MG63 (cell line): ENCODE measurements around the gene USH1G. TPM values are rescaled to one million over a fixed set of nuclear protein-coding genes. Genes with fewer than 3 reads are reported as not detected.
"Not testable (repeated sequence)": the region's sequence is repeated elsewhere in the genome, so short reads cannot be mapped to it uniquely, and the experiment has no call there.

Experiments
- DNase-seq: peaks from one replicate; pipeline ENCODE4 v3.0.0-alpha.2; 2020
- H3K27me3 ChIP-seq: fragments of 250-450 bp; sonication (Bioruptor Pico); 2 replicates; pipeline ENCODE4 v1.5.1; 2020; ENCODE audit warnings: mild to moderate bottlenecking, moderate library complexity
- H3K36me3 ChIP-seq: fragments of 250-450 bp; sonication (Bioruptor Pico); 2 replicates; pipeline ENCODE4 v1.5.1; 2020; ENCODE audit warnings: mild to moderate bottlenecking, moderate library complexity
- H3K4me3 ChIP-seq: fragments of 250-450 bp; sonication (Bioruptor Pico); 2 replicates; pipeline ENCODE4 v1.5.1; 2020; ENCODE audit warnings: mild to moderate bottlenecking, moderate library complexity
- H3K9me3 ChIP-seq: fragments of 250-450 bp; sonication (Bioruptor Pico); 2 replicates; pipeline ENCODE4 v1.5.1; 2020; ENCODE audit warnings: mild to moderate bottlenecking, moderate library complexity
- total RNA-seq: library from RNA; depleted of rRNA; stranded (reverse); fragments of >200 nt; shearing (Covaris generic); gene quantifications from 2 replicates; pipeline ENCODE4 v1.2.3, GENCODE V29; 2014; ENCODE audit warnings: low replicate concordance; rRNA removed

USH1G gene
- total RNA-seq: not detected in 2 replicates

DNA sequence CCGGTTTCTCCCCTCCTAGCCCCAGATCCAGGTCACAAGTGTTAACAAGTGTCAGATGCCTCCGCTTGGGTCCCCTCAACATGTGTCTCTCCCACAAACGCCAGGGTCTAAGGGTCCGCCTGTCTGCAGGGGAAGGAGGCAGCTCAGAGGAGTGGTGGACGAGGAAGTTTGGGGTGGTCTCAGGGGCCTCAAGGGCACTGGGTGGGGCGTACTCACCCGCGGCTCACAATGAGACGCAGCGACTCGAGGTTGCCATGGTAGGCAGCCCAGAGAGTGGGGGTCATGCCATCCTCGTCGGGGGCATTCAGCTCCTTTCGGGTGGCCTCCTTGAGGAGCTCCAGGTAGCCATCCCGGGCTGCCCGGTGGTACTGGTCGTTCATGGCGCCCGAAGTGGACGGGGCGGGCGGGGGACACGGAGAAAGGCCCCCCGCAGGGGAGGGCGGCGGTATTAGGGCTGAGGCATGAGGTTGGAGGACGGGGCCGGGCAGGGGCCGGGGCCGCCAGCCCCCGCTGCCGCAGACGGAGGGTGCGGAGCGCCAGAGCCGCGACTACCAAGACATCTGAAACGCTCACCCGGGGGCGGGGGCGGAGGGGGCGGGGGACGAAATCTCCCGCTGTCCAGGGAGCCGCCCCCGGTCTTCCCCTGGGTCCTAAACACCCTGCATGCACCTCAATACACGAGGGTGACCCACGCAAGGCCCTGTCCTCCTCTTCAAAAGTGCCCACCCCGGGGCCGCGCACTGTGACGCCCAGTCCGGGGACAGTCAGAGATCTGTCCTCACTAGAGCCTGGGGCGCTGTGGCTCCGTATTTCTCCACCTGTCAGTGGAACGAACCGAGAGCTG, at the start of gene USH1G:
Gene USH1G (minus strand): TSS at position 562 of the 844 bp plus-strand sequence. CDS start 182 bp downstream, at position 380.
- Histone ChIP-seq H3K9me3 (no peaks in the 10 kb centered on the region), H3K4me3 (peak within 1 kb of the TSS; percentile 36), H3K36me3 (no peaks in the 10 kb centered on the region), H3K27me3 (peaks cover 44% of the 10 kb centered on the region)
- DNase-seq: no peak

DNA sequence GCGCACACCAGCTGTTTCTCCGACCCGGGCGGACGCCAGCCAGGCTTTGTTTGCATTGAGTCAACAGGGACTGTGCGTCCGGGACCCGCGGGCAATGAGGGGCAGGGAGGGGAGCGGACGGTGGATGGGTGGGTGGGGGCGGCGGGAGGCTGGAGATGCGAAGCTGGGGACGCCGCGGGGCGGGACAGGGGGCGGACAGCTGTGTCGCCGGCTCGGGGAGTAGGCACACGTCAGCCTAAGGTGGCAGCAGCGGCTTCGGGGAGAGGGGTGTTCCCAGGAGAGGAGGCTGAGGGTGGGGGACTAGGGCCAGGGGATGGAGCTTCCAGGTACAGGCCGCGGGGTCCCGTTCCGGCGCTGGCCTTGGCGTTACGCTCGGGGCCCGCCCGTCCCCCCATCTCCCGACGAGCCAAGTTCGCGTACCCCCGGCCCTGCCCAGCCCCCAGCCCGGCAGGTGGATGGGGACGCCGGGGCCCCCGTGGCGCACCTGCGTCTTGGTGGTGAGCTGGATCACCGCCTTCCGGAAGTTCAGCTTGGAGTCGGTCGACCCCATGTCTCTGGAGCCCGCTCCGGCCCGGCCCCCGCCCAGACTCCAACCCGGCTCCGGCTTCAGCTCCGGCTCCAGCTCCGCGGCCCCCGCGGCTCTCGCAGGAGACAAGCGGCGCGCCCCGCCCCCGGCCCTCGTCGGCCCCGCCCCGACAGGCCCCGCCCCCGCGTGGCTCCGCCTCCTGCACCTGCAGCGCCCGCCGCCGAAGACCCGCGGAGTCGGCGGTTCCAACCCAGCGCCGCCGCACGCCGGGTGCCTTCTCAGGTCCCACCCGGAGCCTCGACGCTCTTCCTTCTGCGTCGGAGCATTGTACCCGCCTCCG, 49.3 kb upstream of the USH1G start, which contains the start of gene HID1:
Gene HID1 (minus strand): TSS at position 653 of the 866 bp plus-strand sequence. CDS start 103 bp downstream, at position 550.
- DNase-seq: no peak

GRCh38 chr17:74971842-74972106, 48.7 kb upstream of the USH1G start:
- Histone ChIP-seq H3K9me3 (no peaks in the 10 kb centered on the region), H3K27me3 (peaks cover 19% of the 10 kb centered on the region), H3K4me3 (no peak overlapping the region), H3K36me3 (no peaks in the 10 kb centered on the region)
- no peak for DNase-seq

More for the DNA sequence above, 49.3 kb upstream of the USH1G start, which contains the start of gene HID1:
- no peaks in the 10 kb centered on the region for H3K36me3 ChIP-seq
- H3K27me3 ChIP-seq: peaks cover 19% of the 10 kb centered on the region
- peak within 1 kb of the TSS; percentile 23; the same call in 1 of the 2 replicates for H3K4me3 ChIP-seq
- H3K9me3 ChIP-seq: no peaks in the 10 kb centered on the region

DNA sequence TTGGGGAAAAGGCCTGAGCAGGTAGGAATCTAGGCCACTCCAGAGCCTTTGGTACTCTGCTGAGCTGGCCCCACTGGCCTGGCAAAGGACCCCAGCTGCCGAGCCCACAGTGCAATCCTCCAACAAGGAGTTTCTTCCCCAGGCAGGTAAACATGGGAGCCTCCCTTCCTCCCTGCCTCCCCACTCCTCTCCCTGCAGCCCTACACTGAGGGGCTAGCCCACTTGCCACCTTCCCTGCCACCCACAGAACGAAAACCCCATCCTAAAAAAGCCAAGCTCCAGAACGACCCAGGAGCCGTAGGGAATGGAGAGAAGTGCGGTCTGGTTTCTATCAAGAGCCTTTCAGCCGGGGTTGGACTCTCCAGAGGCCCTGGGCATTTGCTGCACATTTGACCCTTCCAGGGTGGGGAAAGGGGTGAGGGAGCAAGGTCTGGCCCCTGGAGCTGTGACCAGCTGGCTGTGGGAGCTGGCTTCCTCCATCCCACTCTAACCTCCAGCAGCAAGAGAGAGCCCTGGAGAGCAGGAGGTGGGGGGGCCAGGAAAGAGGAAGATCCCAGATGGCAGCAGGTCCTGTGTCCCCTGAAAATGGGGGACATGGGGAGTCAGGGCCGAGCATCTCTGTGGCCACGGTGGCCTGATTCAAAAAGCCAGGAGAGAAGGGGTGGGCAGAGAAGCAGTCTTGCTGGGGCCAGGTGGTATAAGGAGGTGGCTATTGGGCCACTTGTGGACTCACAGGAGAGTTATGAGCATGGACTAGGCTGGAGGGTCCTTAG, 48.2 kb upstream of the USH1G start:
- no peaks in the 10 kb centered on the region for H3K36me3 ChIP-seq
- H3K27me3 ChIP-seq: peaks cover 19% of the 10 kb centered on the region
- H3K9me3 ChIP-seq: no peaks in the 10 kb centered on the region
- H3K4me3 ChIP-seq: no peak overlapping the region
- no peak for DNase-seq

- Histone ChIP-seq H3K36me3 (no peaks in the 10 kb centered on the region), H3K9me3 (no peaks in the 10 kb centered on the region), H3K4me3 (no peak overlapping the region), H3K27me3 (peaks cover 19% of the 10 kb centered on the region)
- DNase-seq: no peak
These were observed 47.3 kb upstream of the USH1G start for GRCh38 chr17:74970395-74970794.

DNA sequence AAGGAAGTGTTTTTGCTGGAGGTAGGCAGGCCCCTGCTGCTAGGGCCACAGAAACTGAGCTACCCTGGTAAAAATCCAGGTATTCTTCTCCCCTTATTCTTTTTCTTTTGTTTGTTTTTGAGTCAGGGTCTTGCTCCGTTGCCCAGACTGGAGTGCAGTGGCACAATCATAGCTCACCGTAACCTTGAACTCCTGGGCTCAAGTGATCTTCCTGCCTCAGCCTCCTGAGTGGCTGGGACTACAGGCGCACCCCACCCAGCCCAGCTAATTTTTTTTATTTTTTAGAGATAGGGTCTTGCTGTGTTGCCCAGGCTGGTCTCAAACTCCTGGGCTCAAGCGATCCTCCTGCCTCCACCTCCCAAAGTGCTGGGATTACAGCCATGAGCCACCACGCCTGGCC, 46.4 kb upstream of the USH1G start:
- not testable (repeated sequence) for H3K4me3 ChIP-seq, H3K9me3 ChIP-seq, H3K36me3 ChIP-seq, DNase-seq
- H3K27me3 ChIP-seq: peaks cover 19% of the 10 kb centered on the region

GRCh38 chr17:74968361-74968780, 45.3 kb upstream of the USH1G start:
- Histone ChIP-seq H3K27me3 (peaks cover 10% of the 10 kb centered on the region), H3K36me3 (no peaks in the 10 kb centered on the region), H3K4me3 (no peak overlapping the region), H3K9me3 (no peaks in the 10 kb centered on the region)
- DNase-seq: no peak

GRCh38 chr17:74964988-74965622, 42.0 kb upstream of the USH1G start:
- no peaks in the 10 kb centered on the region for H3K36me3 ChIP-seq
- no peak overlapping the region for H3K4me3 ChIP-seq
- DNase-seq: no peak
- no peaks in the 10 kb centered on the region for H3K27me3 ChIP-seq
- H3K9me3 ChIP-seq: no peaks in the 10 kb centered on the region

DNA sequence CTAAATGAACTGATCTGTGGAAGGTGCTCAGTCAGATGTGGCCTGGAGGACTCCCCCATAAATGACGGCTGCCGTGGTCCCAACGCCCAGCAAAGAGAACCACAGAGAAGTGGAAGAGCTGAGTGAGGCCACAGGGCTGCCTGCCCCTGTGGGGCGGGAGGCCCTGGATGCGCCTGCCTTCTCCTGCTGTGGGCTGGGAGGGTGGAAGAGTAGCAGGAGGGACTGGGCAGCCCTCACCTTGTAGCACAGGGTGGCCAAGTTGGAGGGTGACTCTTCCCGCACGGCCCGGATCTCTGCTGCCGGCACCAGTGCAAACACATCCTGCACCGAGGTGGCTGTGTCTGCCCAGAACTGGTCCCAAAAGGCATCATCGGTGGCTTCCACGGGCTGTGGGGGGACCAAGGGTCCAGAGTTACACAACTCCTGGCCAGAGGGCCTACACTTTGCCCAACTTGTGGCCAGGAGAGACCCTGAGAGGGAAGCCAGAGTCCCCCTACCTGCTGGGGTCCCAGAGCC, 41.2 kb upstream of the USH1G start:
- no peak for DNase-seq
- Histone ChIP-seq H3K4me3 (no peak overlapping the region), H3K36me3 (no peaks in the 10 kb centered on the region), H3K9me3 (no peaks in the 10 kb centered on the region), H3K27me3 (no peaks in the 10 kb centered on the region)

GRCh38 chr17:74963656-74964055, 40.6 kb upstream of the USH1G start:
- Histone ChIP-seq H3K27me3 (no peaks in the 10 kb centered on the region), H3K36me3 (no peaks in the 10 kb centered on the region), H3K4me3 (no peak overlapping the region), H3K9me3 (no peaks in the 10 kb centered on the region)
- DNase-seq: no peak

- no peaks in the 10 kb centered on the region for H3K36me3 ChIP-seq
- DNase-seq: no peak
- H3K9me3 ChIP-seq: no peaks in the 10 kb centered on the region
- no peaks in the 10 kb centered on the region for H3K27me3 ChIP-seq
- H3K4me3 ChIP-seq: no peak overlapping the region
These were observed 39.8 kb upstream of the USH1G start for GRCh38 chr17:74962622-74963394.

DNA sequence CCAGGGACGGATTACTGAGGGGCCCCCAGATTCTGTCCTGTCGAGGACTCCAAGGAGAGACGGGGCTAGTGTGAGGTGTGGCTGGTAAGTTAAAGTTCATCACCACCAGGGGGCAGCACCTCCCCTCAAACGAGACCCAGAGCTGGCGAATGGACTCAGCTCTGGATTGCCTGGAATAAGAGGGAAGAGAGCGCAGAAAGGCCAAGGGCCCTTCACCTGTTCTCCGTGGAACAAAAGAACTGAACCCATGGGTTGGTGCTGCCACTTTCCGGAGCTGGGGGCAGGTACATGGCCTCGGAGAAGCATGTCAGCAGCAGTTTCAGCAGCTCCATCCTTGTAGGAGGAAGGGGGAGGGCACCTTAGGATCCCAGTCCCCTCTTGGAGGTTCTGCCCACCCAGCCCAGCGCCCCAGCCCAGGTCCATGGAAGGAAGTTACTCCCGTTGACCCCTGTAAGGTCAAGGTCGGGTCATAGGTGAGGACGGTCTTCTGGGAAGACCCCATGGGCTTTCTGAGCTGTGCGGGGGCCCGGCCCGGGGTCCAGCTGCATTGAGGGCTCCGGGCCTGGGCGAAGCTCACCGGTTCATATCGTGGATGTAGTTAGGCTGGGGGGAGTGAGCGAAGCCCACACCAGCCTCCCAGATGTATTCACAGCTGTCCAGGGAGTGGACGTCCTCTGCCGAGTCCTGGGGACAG, 38.7 kb upstream of the USH1G start:
- Histone ChIP-seq H3K27me3 (no peaks in the 10 kb centered on the region), H3K36me3 (no peaks in the 10 kb centered on the region), H3K9me3 (no peaks in the 10 kb centered on the region), H3K4me3 (no peak overlapping the region)
- DNase-seq: peak; percentile 76

GRCh38 chr17:74960570-74961342, 37.7 kb upstream of the USH1G start:
- peak; percentile 53 for DNase-seq
- Histone ChIP-seq H3K27me3 (no peaks in the 10 kb centered on the region), H3K36me3 (no peaks in the 10 kb centered on the region), H3K4me3 (no peak overlapping the region), H3K9me3 (no peaks in the 10 kb centered on the region)

DNA sequence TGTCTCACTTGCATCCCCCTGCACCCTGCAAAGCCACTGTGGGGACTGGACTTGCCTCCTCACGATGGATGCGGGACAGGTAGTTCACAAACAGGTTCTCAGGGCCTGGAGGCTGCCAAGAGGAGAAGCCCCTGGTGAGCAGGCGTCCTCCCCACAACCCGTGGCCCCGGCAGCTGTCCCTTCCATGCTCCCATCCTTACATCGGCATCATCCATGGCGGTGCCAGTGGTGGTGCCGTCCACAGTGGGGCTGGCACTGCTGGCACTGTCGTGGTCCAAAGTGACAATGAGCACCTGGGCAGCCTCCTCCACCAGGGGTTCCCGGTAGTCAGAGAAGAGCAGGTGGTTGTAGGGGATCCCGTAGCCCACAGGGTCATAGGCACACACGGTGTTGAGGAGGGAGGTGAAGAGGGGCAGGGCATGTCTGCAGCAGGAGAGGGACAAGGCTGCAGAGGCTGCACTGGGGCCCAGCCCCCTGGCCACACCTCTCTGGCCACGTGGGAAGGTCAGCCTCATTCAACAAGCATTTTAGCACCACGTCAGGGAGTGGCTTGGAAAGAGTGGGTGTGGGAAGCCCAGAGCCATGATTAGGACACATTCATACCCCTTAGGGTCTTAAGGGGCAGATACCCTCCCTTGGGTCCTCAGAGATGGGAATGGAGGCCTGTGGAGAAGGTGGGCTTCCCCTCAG, 36.9 kb upstream of the USH1G start:
- DNase-seq: peak; percentile 32
- no peaks in the 10 kb centered on the region for H3K27me3 ChIP-seq
- H3K36me3 ChIP-seq: no peaks in the 10 kb centered on the region
- no peaks in the 10 kb centered on the region for H3K9me3 ChIP-seq
- no peak overlapping the region for H3K4me3 ChIP-seq
